Stimulated activated CD8-positive, alpha-beta memory T cell treated with anti-CD3 and anti-CD28 coated beads, Interleukin-2, amount 100 ng/mL, for 1 hour (primary cell): ENCODE results near the gene TAF8.
A peak's percentile ranks its signal among the peaks of the same experiment; 100 is the strongest.
"Not testable (repeated sequence)": the region's sequence is repeated elsewhere in the genome, so short reads cannot be mapped to it uniquely, and the experiment has no call there.

Source experiments
- DNase-seq, 2 donors: peaks; one replicate each; pipeline ENCODE4 v3.0.0-alpha.2; 2020; ENCODE audit warnings: low read depth in 2 of 2

TAF8 gene, protein sequence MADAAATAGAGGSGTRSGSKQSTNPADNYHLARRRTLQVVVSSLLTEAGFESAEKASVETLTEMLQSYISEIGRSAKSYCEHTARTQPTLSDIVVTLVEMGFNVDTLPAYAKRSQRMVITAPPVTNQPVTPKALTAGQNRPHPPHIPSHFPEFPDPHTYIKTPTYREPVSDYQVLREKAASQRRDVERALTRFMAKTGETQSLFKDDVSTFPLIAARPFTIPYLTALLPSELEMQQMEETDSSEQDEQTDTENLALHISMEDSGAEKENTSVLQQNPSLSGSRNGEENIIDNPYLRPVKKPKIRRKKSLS

DNA sequence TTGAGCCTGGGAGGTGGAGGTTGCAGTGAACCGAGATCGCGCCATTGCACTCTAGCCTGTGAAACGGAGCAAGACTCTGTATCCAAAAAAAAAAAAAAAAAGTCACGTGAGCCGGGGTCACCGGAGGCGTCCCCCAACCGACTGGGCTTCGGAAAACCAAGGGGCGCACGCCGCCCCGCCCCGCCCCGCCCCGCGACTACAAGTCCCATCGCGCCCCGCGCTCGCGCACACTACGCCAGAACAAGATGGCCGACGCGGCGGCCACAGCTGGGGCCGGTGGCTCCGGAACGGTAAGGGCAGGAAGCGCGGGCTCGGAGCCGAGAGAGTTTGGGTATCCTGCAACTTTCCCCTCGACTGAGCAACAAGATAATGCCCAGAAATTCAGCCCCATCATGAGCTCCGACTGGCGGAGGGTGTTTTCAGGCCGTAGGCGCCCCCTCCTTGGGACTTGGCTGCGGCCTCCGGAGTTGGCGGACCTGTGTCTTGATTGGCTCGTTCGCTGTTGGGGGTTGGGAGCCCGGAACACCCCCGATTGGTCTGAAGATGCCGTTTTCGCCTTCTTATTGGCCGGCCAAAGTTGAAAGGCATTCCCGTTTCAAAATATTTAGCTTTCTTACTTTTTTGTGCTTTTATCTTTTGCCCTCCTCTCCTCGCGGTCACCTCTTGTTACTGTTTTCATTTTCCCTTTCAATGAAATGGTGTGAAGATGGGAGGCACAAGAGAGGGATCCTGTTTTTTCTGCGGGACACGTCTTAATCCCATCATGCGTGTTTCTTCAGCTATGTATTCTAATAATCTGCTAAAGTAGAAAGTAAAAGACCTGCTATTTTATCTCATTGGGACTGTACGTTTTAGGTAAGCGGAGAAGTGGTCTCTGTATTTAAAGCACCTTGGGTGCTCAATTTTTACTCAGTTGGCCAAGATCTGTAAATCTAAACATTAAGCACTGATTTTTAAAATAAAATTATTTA is at the start of gene TAF8:
Gene TAF8 (plus strand): TSS at position 228 of the 971 bp plus-strand sequence. CDS start 18 bp downstream, at position 246.
- DNase-seq, result peak; percentile 69 to 76

DNA sequence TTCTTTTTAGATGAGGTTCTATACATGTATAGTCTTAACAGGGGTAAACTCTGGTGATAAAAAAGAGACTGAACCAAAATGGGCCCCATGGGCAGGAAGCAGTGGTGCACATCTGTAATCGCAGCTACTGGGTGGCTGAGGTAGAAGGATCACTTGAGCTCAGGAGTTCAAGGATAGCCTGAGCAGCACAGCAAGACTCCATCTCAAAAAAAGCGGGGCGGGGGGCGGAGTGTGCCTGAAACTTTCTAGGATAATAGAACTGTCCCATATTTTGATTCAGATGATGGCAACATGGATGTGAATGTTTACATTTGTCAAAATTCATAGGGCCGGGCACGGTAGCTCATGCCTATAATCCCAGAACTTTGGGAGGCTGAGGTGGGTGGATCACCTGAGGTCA is 48.8 kb upstream of the TAF8 start:
- DNase-seq, result no peak

DNA sequence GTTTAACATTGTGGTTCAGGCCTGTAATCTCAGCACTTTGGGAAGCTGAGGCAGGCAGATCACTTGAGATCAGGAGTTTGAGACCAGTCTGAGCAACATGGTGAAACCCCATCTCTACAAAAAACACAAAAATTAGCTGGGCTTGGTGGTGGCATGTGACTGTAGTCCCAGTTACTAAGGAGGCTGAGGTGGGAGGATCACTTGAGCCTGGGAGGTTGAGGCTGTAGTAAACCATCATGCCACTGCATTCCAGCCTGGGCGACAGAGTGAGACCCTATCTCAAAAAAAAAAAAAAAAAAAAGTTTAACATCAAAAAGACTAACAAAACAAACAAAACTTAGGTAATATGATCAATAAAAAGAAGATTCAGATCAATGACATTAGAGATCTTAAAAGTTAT is 46.7 kb upstream of the TAF8 start:
- not testable (repeated sequence) for DNase-seq

DNA sequence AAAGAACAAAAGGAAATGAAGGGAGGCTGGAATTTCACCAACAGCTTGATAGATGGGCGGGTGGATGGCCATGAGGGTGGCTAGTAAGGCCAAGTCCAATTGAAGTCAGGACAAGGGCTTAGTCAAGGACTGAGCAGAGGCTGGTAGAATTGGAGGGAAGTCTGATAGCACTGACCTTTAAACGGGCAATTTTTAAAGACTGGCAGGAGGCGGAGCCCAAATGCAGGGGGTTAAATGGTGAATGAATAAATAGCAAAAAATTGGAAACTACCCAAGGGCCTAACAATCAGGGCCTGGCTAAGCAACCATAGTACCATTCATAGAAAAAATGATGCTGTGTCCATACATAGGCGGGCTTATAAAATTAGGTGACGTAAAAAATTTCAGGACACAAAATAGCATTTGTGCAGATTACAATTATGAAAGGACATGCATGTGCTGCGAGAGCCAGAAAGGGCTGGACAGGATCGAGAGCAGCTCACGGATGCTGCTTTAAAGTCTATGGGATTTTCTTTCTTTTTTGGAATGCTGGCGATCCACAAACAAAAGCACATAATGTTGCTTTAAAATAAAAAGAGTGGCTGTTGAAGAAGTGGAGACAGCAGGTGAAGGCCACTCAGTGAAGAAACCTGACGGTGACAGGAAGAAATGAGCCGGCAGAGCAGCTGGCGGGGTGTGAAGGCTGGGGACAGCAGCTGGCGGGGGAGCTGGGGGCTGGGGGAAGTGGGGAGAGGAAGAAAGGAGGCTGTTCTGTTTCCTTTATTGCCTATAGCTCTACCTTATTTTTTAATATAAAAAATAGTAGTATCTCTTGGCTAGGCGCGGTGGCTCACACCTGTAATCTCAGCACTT is 42.8 kb upstream of the TAF8 start:
- no peak for DNase-seq

DNA sequence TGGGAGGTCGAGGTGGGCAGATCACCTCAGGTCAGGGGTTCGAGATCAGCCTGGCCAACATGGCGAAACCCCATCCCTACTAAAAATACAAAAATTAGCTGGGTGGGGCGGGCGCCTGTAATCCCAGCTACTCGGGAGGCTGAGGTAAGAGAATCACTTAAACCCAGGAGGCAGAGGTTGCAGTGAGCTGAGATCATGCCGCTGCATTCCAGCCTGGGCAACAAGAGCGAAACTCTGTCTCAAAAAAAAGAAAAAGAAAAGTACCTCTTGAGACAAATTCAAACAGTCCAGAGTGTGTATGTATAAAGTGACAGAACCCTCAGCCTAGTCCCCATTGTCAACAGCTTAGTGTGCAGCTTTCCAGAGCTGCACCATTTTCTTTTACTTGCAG is 42.2 kb upstream of the TAF8 start:
- not testable (repeated sequence) for DNase-seq

DNA sequence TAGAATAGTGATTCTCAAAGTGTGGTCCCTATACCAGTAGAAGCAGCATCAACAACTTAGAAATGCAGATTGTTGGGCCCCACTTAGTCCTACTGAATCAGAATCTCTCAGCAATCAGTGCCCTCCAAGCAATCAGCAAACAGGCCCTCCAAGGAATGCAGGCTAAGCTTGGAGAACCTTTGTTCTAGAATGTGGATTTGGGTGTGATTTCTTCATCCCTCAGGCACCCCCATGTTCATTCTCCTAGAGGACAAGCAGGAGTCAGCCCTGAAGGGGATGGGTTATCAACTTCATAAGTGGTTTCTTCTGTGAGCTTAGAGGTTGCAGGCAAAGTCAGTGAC is 40.5 kb upstream of the TAF8 start:
- DNase-seq, result no peak

DNA sequence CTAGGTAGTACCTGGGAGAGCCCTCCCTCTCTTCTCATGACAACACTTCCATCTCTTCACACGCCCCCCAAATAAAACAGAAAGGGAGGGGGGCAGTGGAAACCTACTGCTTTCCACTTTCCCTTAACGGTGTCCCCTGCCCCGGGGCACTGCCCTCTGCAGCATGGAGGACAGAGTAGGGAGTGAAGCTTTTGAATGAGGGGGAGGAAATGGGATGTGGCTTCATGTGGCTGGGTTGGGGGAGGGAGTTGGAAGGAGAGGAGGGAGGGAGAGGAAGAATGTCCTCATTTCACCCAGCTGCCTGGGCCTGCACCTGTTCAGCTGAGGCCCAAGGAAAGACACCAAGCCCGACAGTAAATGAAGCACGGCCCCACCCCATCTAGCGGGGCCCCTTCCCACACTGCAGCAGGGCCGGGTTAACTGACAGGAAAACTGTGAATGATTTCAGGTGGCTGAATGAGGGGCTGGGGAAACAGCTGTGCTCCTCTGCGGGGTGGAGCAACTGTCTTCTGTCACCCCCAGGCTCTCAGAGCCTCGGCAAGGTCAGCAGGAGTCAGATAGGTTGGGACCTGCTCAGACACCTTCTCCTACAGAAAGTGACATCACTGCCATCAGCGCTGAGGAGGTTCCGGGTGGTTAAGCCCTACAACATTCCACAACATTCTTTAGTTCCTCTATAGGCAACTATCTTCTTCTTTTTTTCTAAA is 40.0 kb upstream of the TAF8 start:
- DNase-seq, result no peak

DNA sequence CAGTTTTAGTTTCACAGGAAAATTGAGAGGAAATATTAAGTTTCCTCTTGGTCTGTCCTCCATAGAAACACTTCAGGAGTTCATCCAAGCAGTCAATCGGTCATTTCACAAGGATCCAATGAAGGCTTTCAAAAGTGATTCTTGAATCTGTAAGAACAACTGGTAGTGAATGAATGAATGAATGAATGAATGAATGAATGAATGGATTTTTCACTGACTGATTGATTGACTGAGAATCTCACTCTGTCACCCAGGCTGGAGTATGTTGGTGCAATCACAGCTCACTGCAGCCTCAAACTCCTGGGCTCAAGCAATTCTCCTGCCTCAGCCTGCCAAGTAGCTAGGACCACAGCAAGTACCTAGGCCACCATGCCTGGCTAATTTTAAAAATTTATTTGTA is 39.4 kb upstream of the TAF8 start:
- DNase-seq, result no peak

DNA sequence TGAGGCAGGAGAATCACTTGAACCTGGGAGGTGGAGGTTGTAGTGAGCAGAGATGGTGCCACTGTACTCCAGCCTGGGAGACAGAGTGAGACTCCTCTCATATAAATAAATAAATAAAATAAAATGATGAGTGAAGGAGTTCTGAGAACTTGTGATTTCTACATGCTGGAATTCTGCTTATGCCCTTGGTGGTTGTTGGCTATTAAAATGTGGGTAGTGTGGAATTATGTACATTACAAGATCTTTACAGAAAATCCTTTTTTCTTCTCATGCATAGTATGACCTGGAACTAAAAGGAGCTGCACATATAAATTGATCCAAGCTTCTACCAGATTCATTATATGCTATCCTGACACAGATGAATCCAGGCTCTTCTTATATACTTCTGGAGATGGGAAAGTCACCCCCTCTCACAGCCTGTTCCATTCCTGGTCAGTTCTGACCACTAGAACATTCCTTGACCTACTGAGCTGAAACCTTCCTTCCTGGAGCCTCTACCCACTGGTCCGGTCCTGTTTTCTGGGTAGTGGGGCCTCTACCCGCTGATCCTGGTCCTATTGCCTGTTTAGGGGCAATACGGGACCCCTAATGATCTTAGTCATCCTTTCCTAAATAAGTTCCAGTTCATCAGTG is 37.7 kb upstream of the TAF8 start:
- DNase-seq, result no peak

DNA sequence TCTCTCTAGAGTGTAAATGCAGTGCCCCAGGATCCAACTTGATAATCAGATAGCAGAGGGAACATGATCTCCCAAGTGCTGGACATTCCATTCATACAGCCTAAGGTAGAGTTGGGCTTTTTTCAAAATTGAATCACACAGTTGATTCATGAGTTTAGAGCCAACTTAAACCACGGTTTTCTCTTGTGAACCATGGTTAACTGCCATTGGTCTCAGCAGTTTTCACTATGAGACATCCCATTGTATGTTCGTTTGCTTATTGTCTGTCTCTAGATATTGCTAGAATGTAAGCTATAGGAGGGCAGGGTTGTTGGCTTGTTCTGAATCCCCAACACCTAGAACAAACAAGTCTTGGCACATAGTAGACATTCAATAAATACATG is 37.2 kb upstream of the TAF8 start:
- DNase-seq, result no peak

DNA sequence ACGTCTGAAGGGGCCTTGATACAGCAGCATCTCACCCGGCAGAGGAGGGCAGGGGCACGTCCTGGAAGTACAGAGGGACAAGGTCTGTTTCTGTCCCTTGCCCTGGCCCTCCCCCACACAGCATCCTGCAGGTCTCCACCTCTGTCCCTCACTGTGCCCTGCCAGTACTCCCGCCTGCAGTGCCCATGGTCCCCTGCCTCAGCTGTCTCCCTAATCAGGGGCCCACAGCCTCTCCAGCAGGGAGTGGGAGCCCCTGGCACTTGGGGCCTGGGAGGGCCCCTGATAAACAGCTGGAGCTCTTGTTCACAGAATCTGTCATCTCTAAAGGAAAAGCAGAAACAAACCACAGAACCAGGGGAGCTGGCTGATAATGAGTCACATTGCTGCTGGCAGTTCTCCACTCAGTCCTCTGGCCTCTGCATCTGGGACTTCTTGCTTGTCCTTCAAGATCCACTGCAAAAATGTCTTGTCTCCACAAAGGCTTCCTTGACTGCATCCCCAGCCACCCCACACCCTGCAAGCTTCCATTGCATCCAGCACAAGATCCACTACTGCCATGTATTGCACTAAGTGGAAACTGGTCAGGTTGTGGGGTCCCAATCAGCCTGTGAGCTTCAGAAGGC is 33.2 kb upstream of the TAF8 start:
- no peak for DNase-seq

DNA sequence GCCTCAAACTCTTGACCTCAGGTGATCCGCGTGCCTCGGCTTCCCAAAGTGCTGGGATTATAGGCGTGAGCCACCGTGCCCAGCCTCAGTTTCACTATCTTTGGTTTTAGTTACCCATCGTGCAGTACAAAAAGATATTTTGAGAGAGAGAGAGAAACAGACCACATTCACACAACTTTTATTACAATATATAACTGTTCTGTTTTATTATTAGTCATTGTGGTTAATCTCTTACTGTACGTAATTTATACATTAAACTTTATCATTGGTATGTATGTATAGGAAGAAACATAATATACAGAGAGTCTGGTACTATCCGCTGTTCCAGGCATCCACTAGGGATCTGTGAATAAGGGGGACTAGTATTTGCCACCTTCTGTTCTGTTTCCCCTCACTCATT is 29.4 kb upstream of the TAF8 start:
- DNase-seq, result no peak

DNA sequence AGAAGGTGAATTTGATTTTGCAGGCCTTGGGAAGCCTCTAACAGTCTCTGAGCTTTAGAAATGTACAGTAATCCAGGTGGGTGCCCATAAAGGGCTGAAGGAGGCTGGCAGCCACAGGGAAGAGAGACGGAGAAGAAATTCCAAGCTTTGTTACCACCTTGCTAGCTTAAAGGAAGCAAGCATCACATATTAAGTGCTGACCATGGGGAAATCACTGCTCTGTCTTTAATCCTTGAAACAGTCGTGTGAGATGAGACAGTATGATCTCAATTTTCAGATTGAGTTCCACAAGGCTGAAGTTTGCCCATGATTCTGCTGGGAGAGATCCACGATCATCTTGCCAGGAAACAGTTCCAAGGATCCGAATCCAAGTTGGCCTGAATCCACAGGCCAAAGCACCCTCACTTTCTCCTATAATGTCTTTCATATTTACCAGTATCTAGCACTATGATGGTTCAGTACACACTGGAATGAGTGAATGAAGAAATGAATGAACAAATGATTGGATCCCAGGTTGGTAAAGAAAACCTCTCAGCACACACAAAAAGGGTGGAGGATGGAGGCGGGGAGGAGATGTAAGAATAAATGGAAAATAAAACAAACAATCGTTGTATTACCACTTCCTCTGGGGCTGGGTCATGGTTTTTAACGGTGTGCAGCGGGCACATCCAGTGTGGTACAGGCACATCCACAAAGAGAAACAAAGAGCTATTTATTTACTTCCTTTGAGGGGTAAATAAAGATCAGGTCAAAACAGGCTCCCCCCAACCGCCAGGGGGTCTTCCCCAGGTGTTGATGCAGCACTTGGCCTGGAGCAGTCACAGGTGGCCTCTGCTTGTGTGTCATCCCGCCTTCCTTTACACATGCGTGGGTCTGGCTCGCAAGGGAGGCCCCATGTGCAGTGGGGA is 28.2 kb upstream of the TAF8 start:
- peak in 1 of 2 donors; percentile 24 for DNase-seq

DNA sequence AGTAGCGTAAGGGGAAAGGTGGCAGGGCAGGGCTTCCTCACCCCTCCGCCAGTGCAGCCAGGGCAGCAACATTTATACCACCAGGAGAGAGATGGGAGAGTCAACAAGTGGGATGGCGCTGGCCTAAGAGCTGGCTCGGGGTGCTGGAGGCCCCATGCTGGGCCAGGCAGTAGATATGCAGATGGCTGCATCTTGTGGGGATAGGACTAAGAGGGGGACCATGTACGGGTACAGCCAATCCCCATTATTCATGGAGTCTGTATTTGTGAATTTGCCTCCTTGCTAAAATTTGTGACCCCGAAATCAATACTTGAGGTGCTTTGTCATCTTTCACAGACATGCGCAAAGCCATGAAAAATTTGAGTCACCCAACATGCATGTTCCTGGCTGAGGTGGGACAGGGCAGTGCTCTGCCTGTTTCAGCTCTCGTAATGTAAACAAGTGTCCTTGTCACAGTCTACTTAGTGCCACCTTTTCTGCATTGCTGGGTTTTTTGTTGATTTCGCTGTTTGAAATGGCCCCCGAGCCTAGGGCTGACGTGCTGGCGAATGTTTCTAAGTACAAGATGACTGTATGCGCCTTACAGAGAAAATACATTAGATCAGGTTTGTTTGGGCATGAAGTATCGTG is 27.5 kb upstream of the TAF8 start:
- no peak for DNase-seq

DNA sequence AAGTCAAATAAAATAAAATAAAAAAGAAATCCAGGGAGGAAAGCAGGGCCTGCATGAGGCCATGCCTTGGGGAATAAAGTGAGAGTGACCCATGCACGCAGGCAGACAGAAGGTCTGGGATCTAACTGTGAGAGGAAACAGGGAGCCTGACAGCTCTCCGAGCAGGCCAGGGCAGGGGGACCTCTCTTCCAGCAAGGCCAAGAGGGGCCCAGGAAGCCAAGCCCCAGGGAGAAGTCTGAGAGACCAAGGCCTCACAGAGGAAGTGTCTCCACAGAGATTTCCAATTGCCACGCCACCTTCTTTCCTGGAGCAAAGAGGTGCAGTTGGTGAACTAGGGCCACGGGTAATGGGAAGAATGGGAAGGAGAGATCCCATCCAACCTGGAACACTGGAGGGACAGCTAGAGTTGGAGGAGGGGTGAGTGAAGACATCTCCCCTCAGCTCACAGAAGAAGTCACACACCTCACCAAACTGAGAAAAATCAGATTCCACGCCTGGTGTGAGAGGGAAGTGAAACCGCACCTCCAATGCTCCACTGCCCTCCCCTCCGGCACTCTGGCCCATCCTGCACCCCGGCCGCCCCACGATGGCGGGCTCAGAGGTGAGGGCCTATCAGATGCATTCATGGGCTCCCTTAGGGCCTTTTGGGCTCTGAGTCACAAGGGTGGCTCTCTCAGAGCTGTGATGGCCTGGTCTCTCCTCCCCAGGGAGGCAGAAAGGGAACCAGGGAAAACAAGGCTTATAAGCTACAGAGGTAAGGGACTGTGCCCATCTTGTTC is 25.1 kb upstream of the TAF8 start:
- no peak for DNase-seq

DNA sequence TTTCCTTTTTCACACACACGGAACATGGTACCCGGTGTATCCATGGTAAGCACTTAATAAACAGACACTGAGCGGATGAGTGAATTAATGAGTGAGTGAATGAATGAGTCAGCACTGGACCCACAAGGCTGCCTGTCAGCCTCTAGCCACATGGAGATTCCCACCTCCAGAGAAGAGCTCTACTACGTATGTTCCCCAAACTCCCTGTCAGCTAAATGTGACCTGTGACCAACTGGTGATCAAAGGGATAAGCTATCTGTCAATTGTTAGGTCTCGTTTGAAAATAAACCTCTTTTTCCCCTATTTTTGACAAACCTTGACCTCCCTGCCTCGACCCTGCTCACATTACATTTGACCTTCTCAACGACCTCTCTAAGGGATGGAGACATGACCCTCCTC is 24.5 kb upstream of the TAF8 start:
- DNase-seq, result no peak

DNA sequence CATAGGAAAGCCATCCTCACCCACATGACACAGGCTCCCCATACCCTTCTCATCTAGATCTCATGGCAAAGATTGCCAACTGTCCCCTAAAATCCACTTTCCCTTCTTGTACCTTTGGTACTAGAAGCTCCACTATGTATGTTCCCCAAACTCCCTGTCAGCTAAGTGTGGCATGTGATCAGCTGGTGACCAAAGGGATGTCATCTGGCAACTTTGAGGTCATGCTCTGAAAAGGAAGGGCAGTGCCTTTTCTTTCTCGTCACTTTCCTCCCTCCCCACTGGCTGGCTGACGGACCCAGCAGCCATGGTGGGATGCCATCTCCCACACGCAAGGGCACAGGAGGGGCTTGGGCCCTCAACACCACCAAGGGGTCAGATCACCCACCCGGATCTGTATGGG is 23.8 kb upstream of the TAF8 start:
- DNase-seq, result no peak
